ENCODE measurements around the gene TSR1.

The TSR1 gene

GRCh38 chr17:2379489-2380225 lies 43.4 kb upstream of the TSR1 start:
- Histone ChIP-seq H2BK15ac (ENCODE audit: low read length) (no peak overlapping the region), H2BK5ac (ENCODE audit: low read length) (no peak overlapping the region), H4K8ac (ENCODE audit: low read depth, low read length) (no peak overlapping the region), H3K9ac (ENCODE audit: low read depth, low read length, poor library complexity) (peak overlapping the region; percentile 75), H4K91ac (ENCODE audit: low read depth, low read length, poor library complexity) (no peak overlapping the region), H2AK5ac (ENCODE audit: low read depth, low read length) (no peak overlapping the region), H3K27me3 (ENCODE audit: control insufficient read depth in 3 of 3, insufficient read depth in 3 of 3, low read depth in 1 of 3, low read length in 3 of 3) (no peaks in the 10 kb centered on the region), H3K27ac (replicated peaks; ENCODE audit: low read length) (no peak overlapping the region), H3K9me3 (replicated peaks in 1 of 2; ENCODE audit: control insufficient read depth in 2 of 2, insufficient read depth in 1 of 2, low read depth in 1 of 2, low read length in 2 of 2) (peaks cover 0 to 1% of the 10 kb centered on the region in 2 donors), H3K4ac (ENCODE audit: low read length) (no peak overlapping the region), H3K14ac (ENCODE audit: low read length) (no peak overlapping the region), H2AFZ (ENCODE audit: low read length) (no peak overlapping the region), H3K23ac (ENCODE audit: low read depth, low read length, poor library complexity) (no peak overlapping the region), H2BK120ac (ENCODE audit: low read depth, low read length) (no peak overlapping the region), H3K36me3 (replicated peaks in 1 of 2; ENCODE audit: control insufficient read depth in 2 of 2, insufficient read depth in 2 of 2, low read length in 2 of 2) (peaks cover 37 to 73% of the 10 kb centered on the region in 2 donors), H2BK12ac (ENCODE audit: low read length) (no peak overlapping the region), H3K4me3 (ENCODE audit: low read length in 2 of 2) (no peak overlapping the region), H3K4me1 (ENCODE audit: control insufficient read depth in 2 of 2, insufficient read depth in 1 of 2, low read depth in 1 of 2, low read length in 2 of 2) (peaks cover 10 to 15% of the 10 kb centered on the region in 2 donors), H3K79me1 (ENCODE audit: low read depth, low read length) (peaks cover 4% of the 10 kb centered on the region), H3K18ac (ENCODE audit: low read length) (no peak overlapping the region), H3K4me2 (ENCODE audit: insufficient read depth, low read length, poor library complexity, severe bottlenecking) (no peak overlapping the region)
- no CpG with 5 or more reads among the region's 25 CpGs for WGBS, 2 donors (ENCODE audit: extremely low coverage in 2 of 2, insufficient read length in 2 of 2, insufficient replicate concordance in 1 of 2)
- DNase-seq (ENCODE audit: low spot score): no peak

- Histone ChIP-seq H3K79me1 (ENCODE audit: low read depth, low read length) (no peaks in the 10 kb centered on the region), H4K8ac (ENCODE audit: low read depth, low read length) (no peak overlapping the region), H3K36me3 (replicated peaks in 1 of 2; ENCODE audit: control insufficient read depth in 2 of 2, insufficient read depth in 2 of 2, low read length in 2 of 2) (peaks cover 37 to 81% of the 10 kb centered on the region in 2 donors), H3K4ac (ENCODE audit: low read length) (no peak overlapping the region), H3K4me3 (ENCODE audit: low read length in 2 of 2) (no peak overlapping the region), H3K27ac (replicated peaks; ENCODE audit: low read length) (no peak overlapping the region), H2AFZ (ENCODE audit: low read length) (no peak overlapping the region), H3K9ac (ENCODE audit: low read depth, low read length, poor library complexity) (no peak overlapping the region), H3K9me3 (replicated peaks in 1 of 2; ENCODE audit: control insufficient read depth in 2 of 2, insufficient read depth in 1 of 2, low read depth in 1 of 2, low read length in 2 of 2) (peaks cover 0 to 1% of the 10 kb centered on the region in 2 donors), H2AK5ac (ENCODE audit: low read depth, low read length) (no peak overlapping the region), H3K4me1 (ENCODE audit: control insufficient read depth in 2 of 2, insufficient read depth in 1 of 2, low read depth in 1 of 2, low read length in 2 of 2) (peaks cover 5 to 9% of the 10 kb centered on the region in 2 donors), H4K91ac (ENCODE audit: low read depth, low read length, poor library complexity) (peak overlapping the region; percentile 25), H3K4me2 (ENCODE audit: insufficient read depth, low read length, poor library complexity, severe bottlenecking) (no peak overlapping the region), H2BK12ac (ENCODE audit: low read length) (no peak overlapping the region), H3K14ac (ENCODE audit: low read length) (no peak overlapping the region), H3K18ac (ENCODE audit: low read length) (peak overlapping the region; percentile 51), H2BK5ac (ENCODE audit: low read length) (no peak overlapping the region), H2BK120ac (ENCODE audit: low read depth, low read length) (no peak overlapping the region), H3K23ac (ENCODE audit: low read depth, low read length, poor library complexity) (no peak overlapping the region), H3K27me3 (ENCODE audit: control insufficient read depth in 3 of 3, insufficient read depth in 3 of 3, low read depth in 1 of 3, low read length in 3 of 3) (no peaks in the 10 kb centered on the region), H2BK15ac (ENCODE audit: low read length) (no peak overlapping the region)
- no CpG with 5 or more reads among the region's 11 CpGs for WGBS, 2 donors (ENCODE audit: extremely low coverage in 2 of 2, insufficient read length in 2 of 2, insufficient replicate concordance in 1 of 2)
- DNase-seq (ENCODE audit: low spot score): no peak
These were observed 42.6 kb upstream of the TSR1 start for GRCh38 chr17:2378905-2379304.

DNA sequence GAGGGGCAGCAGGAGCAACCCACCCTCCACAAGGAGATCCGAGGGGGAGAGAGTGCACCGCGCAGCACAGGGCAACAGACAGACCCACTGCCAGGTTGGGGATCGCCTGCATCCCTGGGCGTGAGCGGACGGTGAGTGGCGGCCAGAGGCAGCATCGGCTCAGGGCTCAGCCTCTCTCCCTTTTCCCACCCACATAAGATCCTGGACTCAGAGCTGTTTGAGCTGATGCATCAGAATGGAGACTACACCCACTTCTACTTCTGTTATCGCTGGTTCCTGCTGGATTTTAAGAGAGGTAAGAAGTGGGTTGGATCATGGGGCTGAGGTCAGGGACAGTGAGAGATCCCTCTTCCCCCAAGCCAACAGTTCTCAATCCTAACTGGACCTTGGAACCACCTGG lies 41.4 kb upstream of the TSR1 start:
- no peak overlapping the region for H3K27ac ChIP-seq (replicated peaks; ENCODE audit: low read length)
- no peak overlapping the region for H3K4me3 ChIP-seq (ENCODE audit: low read length in 2 of 2)
- DNase-seq (ENCODE audit: low spot score): no peak
- no peak overlapping the region for H3K23ac ChIP-seq (ENCODE audit: low read depth, low read length, poor library complexity)
- H2BK120ac ChIP-seq (ENCODE audit: low read depth, low read length): no peak overlapping the region
- H2BK15ac ChIP-seq (ENCODE audit: low read length): no peak overlapping the region
- H2AFZ ChIP-seq (ENCODE audit: low read length): no peak overlapping the region
- H3K9ac ChIP-seq (ENCODE audit: low read depth, low read length, poor library complexity): no peak overlapping the region
- peaks cover 43 to 88% of the 10 kb centered on the region in 2 donors for H3K36me3 ChIP-seq (replicated peaks in 1 of 2; ENCODE audit: control insufficient read depth in 2 of 2, insufficient read depth in 2 of 2, low read length in 2 of 2)
- H2BK12ac ChIP-seq (ENCODE audit: low read length): no peak overlapping the region
- H3K14ac ChIP-seq (ENCODE audit: low read length): no peak overlapping the region
- no peak overlapping the region for H3K4me2 ChIP-seq (ENCODE audit: insufficient read depth, low read length, poor library complexity, severe bottlenecking)
- no peaks in the 10 kb centered on the region for H3K27me3 ChIP-seq (ENCODE audit: control insufficient read depth in 3 of 3, insufficient read depth in 3 of 3, low read depth in 1 of 3, low read length in 3 of 3)
- no peak overlapping the region for H3K4ac ChIP-seq (ENCODE audit: low read length)
- peak overlapping the region; percentile 10 for H2BK5ac ChIP-seq (ENCODE audit: low read length)
- H3K79me1 ChIP-seq (ENCODE audit: low read depth, low read length): no peaks in the 10 kb centered on the region
- H3K4me1 ChIP-seq (ENCODE audit: control insufficient read depth in 2 of 2, insufficient read depth in 1 of 2, low read depth in 1 of 2, low read length in 2 of 2): peaks cover 0 to 5% of the 10 kb centered on the region in 2 donors
- H3K9me3 ChIP-seq (replicated peaks in 1 of 2; ENCODE audit: control insufficient read depth in 2 of 2, insufficient read depth in 1 of 2, low read depth in 1 of 2, low read length in 2 of 2): peaks cover 0 to 1% of the 10 kb centered on the region in 2 donors
- H2AK5ac ChIP-seq (ENCODE audit: low read depth, low read length): no peak overlapping the region
- no peak overlapping the region for H4K91ac ChIP-seq (ENCODE audit: low read depth, low read length, poor library complexity)
- H3K18ac ChIP-seq (ENCODE audit: low read length): no peak overlapping the region
- WGBS, 2 donors (ENCODE audit: extremely low coverage in 2 of 2, insufficient read length in 2 of 2, insufficient replicate concordance in 1 of 2): no CpG with 5 or more reads among the region's 10 CpGs
- H4K8ac ChIP-seq (ENCODE audit: low read depth, low read length): no peak overlapping the region

GRCh38 chr17:2376107-2376506 lies 39.9 kb upstream of the TSR1 start:
- Histone ChIP-seq H2AFZ (ENCODE audit: low read length) (no peak overlapping the region), H2AK5ac (ENCODE audit: low read depth, low read length) (peak overlapping the region; percentile 37), H3K27me3 (ENCODE audit: control insufficient read depth in 3 of 3, insufficient read depth in 3 of 3, low read depth in 1 of 3, low read length in 3 of 3) (no peaks in the 10 kb centered on the region), H3K9ac (ENCODE audit: low read depth, low read length, poor library complexity) (no peak overlapping the region), H3K14ac (ENCODE audit: low read length) (no peak overlapping the region), H3K36me3 (replicated peaks in 1 of 2; ENCODE audit: control insufficient read depth in 2 of 2, insufficient read depth in 2 of 2, low read length in 2 of 2) (peaks cover 45 to 91% of the 10 kb centered on the region in 2 donors), H3K4me3 (ENCODE audit: low read length in 2 of 2) (no peak overlapping the region), H2BK120ac (ENCODE audit: low read depth, low read length) (no peak overlapping the region), H3K23ac (ENCODE audit: low read depth, low read length, poor library complexity) (no peak overlapping the region), H4K8ac (ENCODE audit: low read depth, low read length) (no peak overlapping the region), H2BK5ac (ENCODE audit: low read length) (no peak overlapping the region), H2BK12ac (ENCODE audit: low read length) (no peak overlapping the region), H3K4ac (ENCODE audit: low read length) (no peak overlapping the region), H3K4me2 (ENCODE audit: insufficient read depth, low read length, poor library complexity, severe bottlenecking) (no peak overlapping the region), H3K27ac (replicated peaks; ENCODE audit: low read length) (no peak overlapping the region), H3K79me1 (ENCODE audit: low read depth, low read length) (no peaks in the 10 kb centered on the region), H3K18ac (ENCODE audit: low read length) (no peak overlapping the region), H2BK15ac (ENCODE audit: low read length) (no peak overlapping the region), H3K4me1 (ENCODE audit: control insufficient read depth in 2 of 2, insufficient read depth in 1 of 2, low read depth in 1 of 2, low read length in 2 of 2) (peaks cover 0 to under 1% of the 10 kb centered on the region in 2 donors), H4K91ac (ENCODE audit: low read depth, low read length, poor library complexity) (no peak overlapping the region), H3K9me3 (replicated peaks in 1 of 2; ENCODE audit: control insufficient read depth in 2 of 2, insufficient read depth in 1 of 2, low read depth in 1 of 2, low read length in 2 of 2) (peaks cover 0 to 1% of the 10 kb centered on the region in 2 donors)
- WGBS, 2 donors (ENCODE audit: extremely low coverage in 2 of 2, insufficient read length in 2 of 2, insufficient replicate concordance in 1 of 2): no CpG with 5 or more reads among the region's 14 CpGs
- no peak for DNase-seq (ENCODE audit: low spot score)
